GM19099 (cell line): ENCODE results near the gene EME1.

ENCODE experiments used
- POLR2A ChIP-seq: IDR thresholded peaks from 3 replicates; pipeline ENCODE4 v1.6.1; 2011; ENCODE audit warnings: low read depth; ENCODE audit not compliant: insufficient read length; ENCODE audit errors: extremely low read depth

Gene EME1

GRCh38 chr17:50358177-50358576, 14.9 kb upstream of the EME1 start:
- no peak for TF ChIP-seq POLR2A

GRCh38 chr17:50359005-50359699, 13.9 kb upstream of the EME1 start:
- no peak for TF ChIP-seq POLR2A

GRCh38 chr17:50359998-50360461, 13.0 kb upstream of the EME1 start:
- TF ChIP-seq POLR2A = no peak

- no peak for TF ChIP-seq POLR2A
These were observed 12.4 kb upstream of the EME1 start for GRCh38 chr17:50360486-50361115.

- no peak for TF ChIP-seq POLR2A
These were observed 11.2 kb upstream of the EME1 start for GRCh38 chr17:50361561-50362480.

GRCh38 chr17:50362661-50363060, 10.4 kb upstream of the EME1 start:
- TF ChIP-seq POLR2A = no peak

- TF ChIP-seq POLR2A = no peak
These were observed 9.6 kb upstream of the EME1 start for GRCh38 chr17:50363217-50364060.

- no peak for TF ChIP-seq POLR2A
These were observed 9.0 kb upstream of the EME1 start for GRCh38 chr17:50364061-50364458.

- no peak for TF ChIP-seq POLR2A
These were observed 8.3 kb upstream of the EME1 start for GRCh38 chr17:50364715-50365114.

- TF ChIP-seq POLR2A = no peak
These were observed 7.9 kb upstream of the EME1 start for GRCh38 chr17:50365165-50365564.

GRCh38 chr17:50365649-50366393, 7.2 kb upstream of the EME1 start:
- TF ChIP-seq POLR2A = no peak

GRCh38 chr17:50367401-50367800, 5.6 kb upstream of the EME1 start:
- no peak for TF ChIP-seq POLR2A

- TF ChIP-seq POLR2A = no peak
These were observed 3.0 kb upstream of the EME1 start for GRCh38 chr17:50370052-50370451.

GRCh38 chr17:50371526-50371925, 1.5 kb upstream of the EME1 start:
- TF ChIP-seq POLR2A = no peak
